Measurements from ENCODE around the gene RGL4. TPM values are rescaled to one million over a fixed set of nuclear protein-coding genes. Genes with fewer than 3 reads are reported as not detected.
"Not testable (repeated sequence)": the region's sequence is repeated elsewhere in the genome, so short reads cannot be mapped to it uniquely, and the experiment has no call there.

The RGL4 gene
- under 1 TPM in 1 of 4 donors, not detected in 3; 0.40 TPM for total RNA-seq
- polyA plus RNA-seq = under 1 TPM; 0.04 to 0.26 (median 0.10) TPM
- long read RNA-seq, donor 1 = 0 reads
- long read RNA-seq, donor 2, partial matches to known transcripts = 0 of 1 reads
- long read RNA-seq, donor 2, other reads (novel, unspliced or antisense) = 1 of 1 reads

DNA sequence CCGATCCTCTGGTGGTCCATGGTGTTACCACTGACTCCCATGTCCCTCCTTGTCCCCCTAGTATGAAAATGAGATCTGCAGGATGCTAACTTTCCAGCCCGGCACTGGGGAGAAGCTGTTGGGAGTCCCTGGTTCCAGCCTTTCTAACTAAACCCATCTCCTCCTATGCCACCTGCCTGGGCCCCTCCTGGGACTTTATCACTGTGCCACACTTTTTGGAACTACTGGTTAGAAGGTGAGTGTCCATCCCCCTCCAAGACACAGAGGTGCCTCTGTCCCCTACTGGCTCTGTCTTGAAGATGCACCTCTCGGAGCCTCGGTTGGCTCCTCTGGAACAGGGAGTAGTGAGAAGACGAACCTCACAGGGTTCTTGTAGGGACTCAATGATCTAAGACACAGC lies at the start of gene RGL4:
Gene RGL4, plus strand, starts transcription at position 301 of the 400 bp plus-strand sequence. CDS start 1,018 bp downstream, outside the sequence.
- TF ChIP-seq CTCF (IDR thresholded peaks at IDR 0.05) = no peak
- no peak within 1 kb of the TSS for H3K27ac ChIP-seq
- H3K9me3 ChIP-seq = no peaks in the 10 kb centered on the region
- no peak for ATAC-seq
- intact Hi-C loops (cut with DNase I) = no loop called here
- H3K27me3 ChIP-seq (ENCODE audit: insufficient read depth in 3 of 3, low read length in 2 of 3) = no peaks in the 10 kb centered on the region
- no peak for DNase-seq
- 92 to 98% (median 97%) methylated on average over 5 of the region's 5 CpGs for WGBS, 3 donors
- no peak within 1 kb of the TSS for H3K4me3 ChIP-seq
- peaks cover 15% of the 10 kb centered on the region for H3K4me1 ChIP-seq
- peaks cover 0 to 38% of the 10 kb centered on the region in 2 donors for H3K36me3 ChIP-seq (ENCODE audit: insufficient read depth in 1 of 2, low read depth in 1 of 2)

- DNase-seq; H3K4me3 ChIP-seq; H3K9me3 ChIP-seq; H3K4me1 ChIP-seq; intact Hi-C loops (cut with DNase I); H3K36me3 ChIP-seq (ENCODE audit: insufficient read depth in 1 of 2, low read depth in 1 of 2); ATAC-seq; H3K27me3 ChIP-seq (ENCODE audit: insufficient read depth in 3 of 3, low read length in 2 of 3); H3K27ac ChIP-seq: not testable (repeated sequence)
- 95 to 97% (median 97%) methylated on average over 7 of the region's 7 CpGs for WGBS, 3 donors
These were observed 44.3 kb upstream of the RGL4 start for GRCh38 chr22:23646526-23646925.

- 86 to 93% (median 87%) methylated on average over 18 of the region's 18 CpGs for WGBS, 3 donors
- Histone ChIP-seq H3K4me3 (no peak overlapping the region), H3K27ac (no peak overlapping the region), H3K27me3 (ENCODE audit: insufficient read depth in 3 of 3, low read length in 2 of 3) (no peaks in the 10 kb centered on the region), H3K9me3 (no peaks in the 10 kb centered on the region), H3K4me1 (no peaks in the 10 kb centered on the region), H3K36me3 (ENCODE audit: insufficient read depth in 1 of 2, low read depth in 1 of 2) (peaks cover 0 to 13% of the 10 kb centered on the region in 2 donors)
- no peak for TF ChIP-seq CTCF (IDR thresholded peaks at IDR 0.05)
- ATAC-seq (peak in 2 of 4 donors; percentile 24 to 36), DNase-seq (no peak)
- intact Hi-C loops (cut with DNase I) = no loop called here
These were observed 41.7 kb upstream of the RGL4 start for GRCh38 chr22:23649071-23649501.

GRCh38 chr22:23651676-23652075 lies 39.1 kb upstream of the RGL4 start:
- no peaks in the 10 kb centered on the region for H3K27me3 ChIP-seq (ENCODE audit: insufficient read depth in 3 of 3, low read length in 2 of 3)
- ATAC-seq (no peak), DNase-seq (no peak)
- WGBS, 3 donors = 89 to 98% (median 96%) methylated on average over 6 of the region's 6 CpGs
- TF ChIP-seq CTCF (IDR thresholded peaks at IDR 0.05) = no peak
- intact Hi-C loops (cut with DNase I) = no loop called here
- H3K27ac ChIP-seq = no peak overlapping the region
- no peaks in the 10 kb centered on the region for H3K4me1 ChIP-seq
- no peaks in the 10 kb centered on the region for H3K9me3 ChIP-seq
- no peak overlapping the region for H3K4me3 ChIP-seq
- peaks cover 0 to 13% of the 10 kb centered on the region in 2 donors for H3K36me3 ChIP-seq (ENCODE audit: insufficient read depth in 1 of 2, low read depth in 1 of 2)

- intact Hi-C loops (cut with DNase I) = no loop called here
- Histone ChIP-seq H3K27ac (no peak overlapping the region), H3K9me3 (no peaks in the 10 kb centered on the region), H3K27me3 (ENCODE audit: insufficient read depth in 3 of 3, low read length in 2 of 3) (no peaks in the 10 kb centered on the region), H3K4me1 (no peaks in the 10 kb centered on the region), H3K36me3 (ENCODE audit: insufficient read depth in 1 of 2, low read depth in 1 of 2) (peaks cover 0 to 13% of the 10 kb centered on the region in 2 donors), H3K4me3 (no peak overlapping the region)
- no peak for TF ChIP-seq CTCF (IDR thresholded peaks at IDR 0.05)
- ATAC-seq (no peak), DNase-seq (no peak)
- WGBS, 3 donors = 93 to 94% (median 93%) methylated on average over 7 of the region's 7 CpGs
These were observed 38.5 kb upstream of the RGL4 start for GRCh38 chr22:23652286-23652685.
